GM23338 (cell line): ENCODE measurements around the gene NID2. TPM values are rescaled to one million over a fixed set of nuclear protein-coding genes. Genes with fewer than 3 reads are reported as not detected.

Source experiments
- ATAC-seq: fragments of 200-7000 bp; cut with Tn5 transposase; 3 replicates; pipeline ENCODE4 v1.9.1; 2020
- DNase-seq: peaks from one replicate; pipeline ENCODE4 v3.0.0-alpha.2; 2015; ENCODE audit warnings: low spot score
- H2AFZ ChIP-seq: fragments of 200-600 bp; sonication (generic); 2 replicates; pipeline ENCODE4 v1.8.0; 2016; ENCODE audit warnings: antibody characterized with exemption, mild to moderate bottlenecking, moderate library complexity
- H3F3A ChIP-seq: fragments of 200-600 bp; sonication (generic); replicated peaks from 2 replicates; pipeline ENCODE4 v1.8.0; 2017; ENCODE audit warnings: antibody characterized with exemption, mixed run types, low read depth
- H3K27ac ChIP-seq: fragments of 200-600 bp; sonication (generic); 2 replicates; pipeline ENCODE4 v1.6.1; 2016; ENCODE audit warnings: low read depth
- H3K27me3 ChIP-seq: fragments of 200-600 bp; sonication (generic); 2 replicates; pipeline ENCODE4 v1.8.0; 2016; ENCODE audit warnings: mild to moderate bottlenecking, mixed run types, moderate library complexity; ENCODE audit not compliant: insufficient read depth
- H3K36me3 ChIP-seq: fragments of 200-600 bp; sonication (generic); 2 replicates; pipeline ENCODE4 v1.8.0; 2016; ENCODE audit warnings: mild to moderate bottlenecking; ENCODE audit not compliant: insufficient read depth
- H3K4me1 ChIP-seq: fragments of 200-600 bp; sonication (generic); 2 replicates; pipeline ENCODE4 v1.8.0; 2016; ENCODE audit warnings: mild to moderate bottlenecking, moderate library complexity; ENCODE audit not compliant: insufficient read depth
- H3K4me2 ChIP-seq: fragments of 200-600 bp; sonication (generic); 2 replicates; pipeline ENCODE4 v1.7.1; 2017; ENCODE audit warnings: mixed run types
- H3K4me3 ChIP-seq: fragments of 200-600 bp; sonication (generic); 2 replicates; pipeline ENCODE4 v1.6.1; 2016; ENCODE audit warnings: mixed run types
- H3K79me2 ChIP-seq: fragments of 200-600 bp; sonication (generic); replicated peaks from 2 replicates; pipeline ENCODE4 v1.8.0; 2017; ENCODE audit warnings: mild to moderate bottlenecking; ENCODE audit not compliant: insufficient read depth
- H3K9me2 ChIP-seq: fragments of 200-600 bp; sonication (generic); 2 replicates; pipeline ENCODE4 v1.8.0; 2017; ENCODE audit not compliant: insufficient read depth
- H4K20me1 ChIP-seq: fragments of 200-600 bp; sonication (generic); replicated peaks from 2 replicates; pipeline ENCODE4 v1.8.0; 2017; ENCODE audit warnings: mild to moderate bottlenecking; ENCODE audit not compliant: insufficient read depth
- H3K27ac Mint-ChIP-seq: 2 replicates; pipeline ENCODE4 v1.8.0; 2020; ENCODE audit warnings: inconsistent platforms, mild to moderate bottlenecking, moderate library complexity, mixed read lengths
- H3K27me3 Mint-ChIP-seq: 3 replicates; pipeline ENCODE4 v1.8.0; 2022; ENCODE audit warnings: low read depth, mild to moderate bottlenecking, moderate library complexity, mixed read lengths, inconsistent platforms; ENCODE audit not compliant: insufficient read depth, poor library complexity
- H3K36me3 Mint-ChIP-seq: 3 replicates; pipeline ENCODE4 v1.8.0; 2021; ENCODE audit warnings: low read depth, mild to moderate bottlenecking, inconsistent platforms, moderate library complexity, mixed read lengths
- H3K4me1 Mint-ChIP-seq: 3 replicates; pipeline ENCODE4 v1.8.0; 2020; ENCODE audit warnings: mild to moderate bottlenecking, inconsistent platforms, mixed read lengths
- H3K4me3 Mint-ChIP-seq: 3 replicates; pipeline ENCODE4 v1.8.0; 2021; ENCODE audit warnings: moderate library complexity, mild to moderate bottlenecking, inconsistent platforms, mixed read lengths
- H3K9me3 Mint-ChIP-seq: 3 replicates; pipeline ENCODE4 v1.8.0; 2020; ENCODE audit warnings: moderate library complexity, mild to moderate bottlenecking, inconsistent platforms, mixed read lengths
- CREB1 ChIP-seq: fragments of 250-450 bp; sonication (Bioruptor Pico); IDR thresholded peaks from 2 replicates; pipeline ENCODE4 v1.5.0; 2020; ENCODE audit warnings: low read depth, mild to moderate bottlenecking, moderate library complexity
- EZH2 ChIP-seq: fragments of 200-600 bp; sonication (generic); IDR thresholded peaks from one replicate; pipeline ENCODE4 v1.8.0; 2017; ENCODE audit warnings: antibody characterized with exemption, mild to moderate bottlenecking, low read depth; ENCODE audit not compliant: unreplicated experiment
- EZH2phosphoT487 ChIP-seq: fragments of 200-600 bp; sonication (generic); IDR thresholded peaks from one replicate; pipeline ENCODE4 v1.8.1; 2018; ENCODE audit warnings: antibody characterized with exemption; ENCODE audit not compliant: unreplicated experiment
- JUNB ChIP-seq: IDR thresholded peaks from one replicate; pipeline ENCODE4 v1.6.1; 2016; ENCODE audit warnings: antibody characterized with exemption; ENCODE audit not compliant: unreplicated experiment
- NANOG ChIP-seq: IDR thresholded peaks from 2 replicates; pipeline ENCODE4 v1.6.1; 2016; ENCODE audit warnings: antibody characterized with exemption, borderline replicate concordance
- POLR2AphosphoS5 ChIP-seq: IDR thresholded peaks from 2 replicates; pipeline ENCODE4 v1.6.1; 2016; ENCODE audit warnings: antibody characterized with exemption, low read depth
- STAT1 ChIP-seq: IDR thresholded peaks from one replicate; pipeline ENCODE4 v1.6.1; 2016; ENCODE audit warnings: antibody characterized with exemption; ENCODE audit not compliant: unreplicated experiment
- ZNF114 ChIP-seq: fragments of 250-450 bp; sonication (Bioruptor Pico); IDR thresholded peaks from 2 replicates; pipeline ENCODE4 v1.5.0; 2020; ENCODE audit warnings: mild to moderate bottlenecking, moderate library complexity
- ZNF331 ChIP-seq: fragments of 250-450 bp; sonication (Bioruptor Pico); IDR thresholded peaks from 2 replicates; pipeline ENCODE4 v1.5.0; 2020; ENCODE audit warnings: low read depth, mild to moderate bottlenecking, moderate library complexity
- polyA plus RNA-seq: library from polyadenylated mRNA; unstranded; fragments of >200 nt; fragmentation: Nextera tagmentation; extraction: Ambion mirVana; gene quantifications from 2 replicates; pipeline ENCODE4 v1.2.1, GENCODE V29; 2016
- total RNA-seq: library from RNA; depleted of rRNA; stranded (reverse); fragments of >200 nt; shearing (Covaris generic); gene quantifications from 2 replicates; pipeline ENCODE4 v1.2.3, GENCODE V29; 2014
- TF ChIP-seq, protein P1 (sequence below): IDR thresholded peaks from one replicate; pipeline ENCODE4 v1.6.1; 2018; ENCODE audit warnings: antibody characterized with exemption; ENCODE audit not compliant: unreplicated experiment
- TF ChIP-seq, protein P2 (sequence below), 2 experiments: fragments of 200-600 bp in 1 of 2; sonication (generic) in 1 of 2; conservative IDR thresholded peaks; 2 replicates each; pipeline versions ENCODE4 v1.5.1 to v1.6.1; 2016 to 2017; ENCODE audit warnings: antibody characterized with exemption in 2 of 2, low read depth in 2 of 2, mild to moderate bottlenecking in 2 of 2, moderate library complexity in 1 of 2
- TF ChIP-seq, protein P3 (sequence below): fragments of 250-450 bp; sonication (Bioruptor Pico); IDR thresholded peaks from 2 replicates; pipeline ENCODE4 v1.5.0; 2020; ENCODE audit warnings: mild to moderate bottlenecking, moderate library complexity
- TF ChIP-seq, protein P4 (sequence below): IDR thresholded peaks from 2 replicates; pipeline ENCODE4 v1.6.1; 2016; ENCODE audit warnings: antibody characterized with exemption

The NID2 gene
- total and polyA plus RNA-seq, 2 experiments from 2014 or later: 4.3 to 10.4 TPM

DNA sequence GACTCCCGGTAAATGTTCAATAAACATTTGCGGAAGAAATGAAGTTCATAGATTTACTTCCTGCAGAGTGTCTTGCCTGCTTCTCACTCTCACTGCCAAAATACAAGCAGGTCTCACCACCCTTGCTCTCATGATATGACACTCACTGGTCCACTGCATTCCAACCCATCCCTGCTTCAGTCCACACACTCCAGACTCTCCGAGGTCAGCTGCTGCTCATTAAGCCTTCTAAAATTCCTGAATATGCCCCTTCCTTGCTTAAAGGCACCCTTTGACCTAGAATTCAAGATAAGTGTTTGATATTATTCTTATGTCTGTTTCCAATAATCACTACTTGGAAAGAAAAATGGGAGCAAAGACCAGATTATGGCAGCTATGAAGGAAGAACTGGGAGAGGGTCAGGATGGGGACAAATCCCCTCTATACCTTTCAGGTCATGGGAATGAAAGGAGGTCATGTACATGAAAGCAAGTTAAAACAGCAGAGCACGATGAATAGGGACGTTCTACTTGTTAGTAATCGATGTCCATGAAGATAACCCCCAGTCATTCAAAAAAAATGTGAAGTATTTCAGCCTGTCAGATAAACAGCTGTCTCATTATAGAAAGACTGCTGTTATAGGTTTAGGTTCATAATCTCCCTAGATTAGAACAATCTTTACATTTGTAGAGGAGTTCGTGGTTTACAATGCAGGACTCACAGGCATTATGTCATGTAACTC, 10.5 kb upstream of the NID2 start:
- no peaks in the 10 kb centered on the region for H3K36me3 ChIP-seq
- H4K20me1 ChIP-seq: no peaks in the 10 kb centered on the region
- no peaks in the 10 kb centered on the region for H3K79me2 ChIP-seq
- Mint-ChIP-seq H3K4me3 (no peak overlapping the region), H3K36me3 (no peaks in the 10 kb centered on the region), H3K27ac (no peak overlapping the region), H3K4me1 (peaks cover 4% of the 10 kb centered on the region; the same call in 1 of the 3 replicates), H3K9me3 (0 out of 3 replicates have a peak, but pooled peaks cover 2% of the 10 kb centered on the region), H3K27me3 (peaks cover 2% of the 10 kb centered on the region)
- DNase-seq (no peak), ATAC-seq (no peak)
- H3F3A ChIP-seq: no peaks in the 10 kb centered on the region
- no peak overlapping the region for H2AFZ ChIP-seq
- no peaks in the 10 kb centered on the region for H3K9me2 ChIP-seq
- H3K4me2 ChIP-seq: no peak overlapping the region
- no peak overlapping the region for H3K27ac ChIP-seq
- no peaks in the 10 kb centered on the region for H3K4me1 ChIP-seq
- H3K4me3 ChIP-seq: no peak overlapping the region
- no peak for TF ChIP-seq NANOG
- TF ChIP-seq EZH2: no peak
- TF ChIP-seq ZNF114 (CRISPR knock-in tag): no peak
- TF ChIP-seq, protein P1, sequence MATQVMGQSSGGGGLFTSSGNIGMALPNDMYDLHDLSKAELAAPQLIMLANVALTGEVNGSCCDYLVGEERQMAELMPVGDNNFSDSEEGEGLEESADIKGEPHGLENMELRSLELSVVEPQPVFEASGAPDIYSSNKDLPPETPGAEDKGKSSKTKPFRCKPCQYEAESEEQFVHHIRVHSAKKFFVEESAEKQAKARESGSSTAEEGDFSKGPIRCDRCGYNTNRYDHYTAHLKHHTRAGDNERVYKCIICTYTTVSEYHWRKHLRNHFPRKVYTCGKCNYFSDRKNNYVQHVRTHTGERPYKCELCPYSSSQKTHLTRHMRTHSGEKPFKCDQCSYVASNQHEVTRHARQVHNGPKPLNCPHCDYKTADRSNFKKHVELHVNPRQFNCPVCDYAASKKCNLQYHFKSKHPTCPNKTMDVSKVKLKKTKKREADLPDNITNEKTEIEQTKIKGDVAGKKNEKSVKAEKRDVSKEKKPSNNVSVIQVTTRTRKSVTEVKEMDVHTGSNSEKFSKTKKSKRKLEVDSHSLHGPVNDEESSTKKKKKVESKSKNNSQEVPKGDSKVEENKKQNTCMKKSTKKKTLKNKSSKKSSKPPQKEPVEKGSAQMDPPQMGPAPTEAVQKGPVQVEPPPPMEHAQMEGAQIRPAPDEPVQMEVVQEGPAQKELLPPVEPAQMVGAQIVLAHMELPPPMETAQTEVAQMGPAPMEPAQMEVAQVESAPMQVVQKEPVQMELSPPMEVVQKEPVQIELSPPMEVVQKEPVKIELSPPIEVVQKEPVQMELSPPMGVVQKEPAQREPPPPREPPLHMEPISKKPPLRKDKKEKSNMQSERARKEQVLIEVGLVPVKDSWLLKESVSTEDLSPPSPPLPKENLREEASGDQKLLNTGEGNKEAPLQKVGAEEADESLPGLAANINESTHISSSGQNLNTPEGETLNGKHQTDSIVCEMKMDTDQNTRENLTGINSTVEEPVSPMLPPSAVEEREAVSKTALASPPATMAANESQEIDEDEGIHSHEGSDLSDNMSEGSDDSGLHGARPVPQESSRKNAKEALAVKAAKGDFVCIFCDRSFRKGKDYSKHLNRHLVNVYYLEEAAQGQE: no peak
- no peak for TF ChIP-seq JUNB
- TF ChIP-seq ZNF331 (CRISPR knock-in tag): no peak
- TF ChIP-seq POLR2AphosphoS5: no peak
- no peak for TF ChIP-seq EZH2phosphoT487
- TF ChIP-seq, protein P2, sequence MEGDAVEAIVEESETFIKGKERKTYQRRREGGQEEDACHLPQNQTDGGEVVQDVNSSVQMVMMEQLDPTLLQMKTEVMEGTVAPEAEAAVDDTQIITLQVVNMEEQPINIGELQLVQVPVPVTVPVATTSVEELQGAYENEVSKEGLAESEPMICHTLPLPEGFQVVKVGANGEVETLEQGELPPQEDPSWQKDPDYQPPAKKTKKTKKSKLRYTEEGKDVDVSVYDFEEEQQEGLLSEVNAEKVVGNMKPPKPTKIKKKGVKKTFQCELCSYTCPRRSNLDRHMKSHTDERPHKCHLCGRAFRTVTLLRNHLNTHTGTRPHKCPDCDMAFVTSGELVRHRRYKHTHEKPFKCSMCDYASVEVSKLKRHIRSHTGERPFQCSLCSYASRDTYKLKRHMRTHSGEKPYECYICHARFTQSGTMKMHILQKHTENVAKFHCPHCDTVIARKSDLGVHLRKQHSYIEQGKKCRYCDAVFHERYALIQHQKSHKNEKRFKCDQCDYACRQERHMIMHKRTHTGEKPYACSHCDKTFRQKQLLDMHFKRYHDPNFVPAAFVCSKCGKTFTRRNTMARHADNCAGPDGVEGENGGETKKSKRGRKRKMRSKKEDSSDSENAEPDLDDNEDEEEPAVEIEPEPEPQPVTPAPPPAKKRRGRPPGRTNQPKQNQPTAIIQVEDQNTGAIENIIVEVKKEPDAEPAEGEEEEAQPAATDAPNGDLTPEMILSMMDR (conservative IDR thresholded peaks at IDR 0.05; ENCODE audit: low read depth in 2 of 2): no peak
- TF ChIP-seq STAT1: no peak
- TF ChIP-seq CREB1 (CRISPR knock-in tag): no peak
- TF ChIP-seq, protein P3, sequence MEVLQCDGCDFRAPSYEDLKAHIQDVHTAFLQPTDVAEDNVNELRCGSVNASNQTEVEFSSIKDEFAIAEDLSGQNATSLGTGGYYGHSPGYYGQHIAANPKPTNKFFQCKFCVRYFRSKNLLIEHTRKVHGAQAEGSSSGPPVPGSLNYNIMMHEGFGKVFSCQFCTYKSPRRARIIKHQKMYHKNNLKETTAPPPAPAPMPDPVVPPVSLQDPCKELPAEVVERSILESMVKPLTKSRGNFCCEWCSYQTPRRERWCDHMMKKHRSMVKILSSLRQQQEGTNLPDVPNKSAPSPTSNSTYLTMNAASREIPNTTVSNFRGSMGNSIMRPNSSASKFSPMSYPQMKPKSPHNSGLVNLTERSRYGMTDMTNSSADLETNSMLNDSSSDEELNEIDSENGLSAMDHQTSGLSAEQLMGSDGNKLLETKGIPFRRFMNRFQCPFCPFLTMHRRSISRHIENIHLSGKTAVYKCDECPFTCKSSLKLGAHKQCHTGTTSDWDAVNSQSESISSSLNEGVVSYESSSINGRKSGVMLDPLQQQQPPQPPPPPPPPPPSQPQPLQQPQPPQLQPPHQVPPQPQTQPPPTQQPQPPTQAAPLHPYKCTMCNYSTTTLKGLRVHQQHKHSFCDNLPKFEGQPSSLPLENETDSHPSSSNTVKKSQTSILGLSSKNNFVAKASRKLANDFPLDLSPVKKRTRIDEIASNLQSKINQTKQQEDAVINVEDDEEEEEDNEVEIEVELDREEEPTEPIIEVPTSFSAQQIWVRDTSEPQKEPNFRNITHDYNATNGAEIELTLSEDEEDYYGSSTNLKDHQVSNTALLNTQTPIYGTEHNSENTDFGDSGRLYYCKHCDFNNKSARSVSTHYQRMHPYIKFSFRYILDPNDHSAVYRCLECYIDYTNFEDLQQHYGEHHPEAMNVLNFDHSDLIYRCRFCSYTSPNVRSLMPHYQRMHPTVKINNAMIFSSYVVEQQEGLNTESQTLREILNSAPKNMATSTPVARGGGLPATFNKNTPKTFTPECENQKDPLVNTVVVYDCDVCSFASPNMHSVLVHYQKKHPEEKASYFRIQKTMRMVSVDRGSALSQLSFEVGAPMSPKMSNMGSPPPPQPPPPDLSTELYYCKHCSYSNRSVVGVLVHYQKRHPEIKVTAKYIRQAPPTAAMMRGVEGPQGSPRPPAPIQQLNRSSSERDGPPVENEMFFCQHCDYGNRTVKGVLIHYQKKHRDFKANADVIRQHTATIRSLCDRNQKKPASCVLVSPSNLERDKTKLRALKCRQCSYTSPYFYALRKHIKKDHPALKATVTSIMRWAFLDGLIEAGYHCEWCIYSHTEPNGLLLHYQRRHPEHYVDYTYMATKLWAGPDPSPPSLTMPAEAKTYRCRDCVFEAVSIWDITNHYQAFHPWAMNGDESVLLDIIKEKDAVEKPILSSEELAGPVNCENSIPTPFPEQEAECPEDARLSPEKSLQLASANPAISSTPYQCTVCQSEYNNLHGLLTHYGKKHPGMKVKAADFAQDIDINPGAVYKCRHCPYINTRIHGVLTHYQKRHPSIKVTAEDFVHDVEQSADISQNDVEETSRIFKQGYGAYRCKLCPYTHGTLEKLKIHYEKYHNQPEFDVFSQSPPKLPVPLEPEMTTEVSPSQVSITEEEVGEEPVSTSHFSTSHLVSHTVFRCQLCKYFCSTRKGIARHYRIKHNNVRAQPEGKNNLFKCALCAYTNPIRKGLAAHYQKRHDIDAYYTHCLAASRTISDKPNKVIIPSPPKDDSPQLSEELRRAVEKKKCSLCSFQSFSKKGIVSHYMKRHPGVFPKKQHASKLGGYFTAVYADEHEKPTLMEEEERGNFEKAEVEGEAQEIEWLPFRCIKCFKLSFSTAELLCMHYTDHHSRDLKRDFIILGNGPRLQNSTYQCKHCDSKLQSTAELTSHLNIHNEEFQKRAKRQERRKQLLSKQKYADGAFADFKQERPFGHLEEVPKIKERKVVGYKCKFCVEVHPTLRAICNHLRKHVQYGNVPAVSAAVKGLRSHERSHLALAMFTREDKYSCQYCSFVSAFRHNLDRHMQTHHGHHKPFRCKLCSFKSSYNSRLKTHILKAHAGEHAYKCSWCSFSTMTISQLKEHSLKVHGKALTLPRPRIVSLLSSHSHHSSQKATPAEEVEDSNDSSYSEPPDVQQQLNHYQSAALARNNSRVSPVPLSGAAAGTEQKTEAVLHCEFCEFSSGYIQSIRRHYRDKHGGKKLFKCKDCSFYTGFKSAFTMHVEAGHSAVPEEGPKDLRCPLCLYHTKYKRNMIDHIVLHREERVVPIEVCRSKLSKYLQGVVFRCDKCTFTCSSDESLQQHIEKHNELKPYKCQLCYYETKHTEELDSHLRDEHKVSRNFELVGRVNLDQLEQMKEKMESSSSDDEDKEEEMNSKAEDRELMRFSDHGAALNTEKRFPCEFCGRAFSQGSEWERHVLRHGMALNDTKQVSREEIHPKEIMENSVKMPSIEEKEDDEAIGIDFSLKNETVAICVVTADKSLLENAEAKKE (CRISPR knock-in tag): no peak
- TF ChIP-seq, protein P4, sequence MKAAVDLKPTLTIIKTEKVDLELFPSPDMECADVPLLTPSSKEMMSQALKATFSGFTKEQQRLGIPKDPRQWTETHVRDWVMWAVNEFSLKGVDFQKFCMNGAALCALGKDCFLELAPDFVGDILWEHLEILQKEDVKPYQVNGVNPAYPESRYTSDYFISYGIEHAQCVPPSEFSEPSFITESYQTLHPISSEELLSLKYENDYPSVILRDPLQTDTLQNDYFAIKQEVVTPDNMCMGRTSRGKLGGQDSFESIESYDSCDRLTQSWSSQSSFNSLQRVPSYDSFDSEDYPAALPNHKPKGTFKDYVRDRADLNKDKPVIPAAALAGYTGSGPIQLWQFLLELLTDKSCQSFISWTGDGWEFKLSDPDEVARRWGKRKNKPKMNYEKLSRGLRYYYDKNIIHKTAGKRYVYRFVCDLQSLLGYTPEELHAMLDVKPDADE: no peak
- H3K27me3 ChIP-seq: no peaks in the 10 kb centered on the region
